HG02938 (cell line): ENCODE results near the gene UTP4.

Experiments
- ATAC-seq: cut with Tn5 transposase; IDR thresholded peaks from one replicate; pipeline ENCODE4 v1.9.1; 2021; ENCODE audit warnings: mild to moderate bottlenecking, moderate library complexity; ENCODE audit not compliant: unreplicated experiment

The UTP4 gene

GRCh38 chr16:69169607-69170352 lies 37.3 kb downstream of the UTP4 start:
- no peak for ATAC-seq

GRCh38 chr16:69171325-69172084 lies 39.1 kb downstream of the UTP4 start:
- ATAC-seq: no peak

- ATAC-seq: no peak
Measured at GRCh38 chr16:69176033-69176800, 43.8 kb downstream of the UTP4 start.

GRCh38 chr16:69179328-69180010 lies 47.0 kb downstream of the UTP4 start:
- no peak for ATAC-seq

- ATAC-seq: no peak
Measured at GRCh38 chr16:69180011-69180338, 47.5 kb downstream of the UTP4 start.

- ATAC-seq: no peak
Measured at GRCh38 chr16:69182730-69183416, 50.4 kb downstream of the UTP4 start.

GRCh38 chr16:69186642-69187445 lies 54.4 kb downstream of the UTP4 start, which contains the start of gene SNTB2:
SNTB2 (plus strand) TSS chr16:69187164; CDS start chr16:69187167, 3 bp downstream.
- ATAC-seq: peak; percentile 76

- peak; percentile 20 for ATAC-seq
Measured at GRCh38 chr16:69187446-69188235, 55.2 kb downstream of the UTP4 start.

GRCh38 chr16:69188236-69188549 lies 55.7 kb downstream of the UTP4 start:
- ATAC-seq: no peak

GRCh38 chr16:69188716-69189115 lies 56.3 kb downstream of the UTP4 start:
- no peak for ATAC-seq

- no peak for ATAC-seq
Measured at GRCh38 chr16:69190046-69190588, 57.7 kb downstream of the UTP4 start.

GRCh38 chr16:69190598-69190997 lies 58.1 kb downstream of the UTP4 start:
- ATAC-seq: no peak

GRCh38 chr16:69191136-69191535 lies 58.7 kb downstream of the UTP4 start:
- no peak for ATAC-seq

GRCh38 chr16:69193855-69194254 lies 61.4 kb downstream of the UTP4 start:
- ATAC-seq: no peak

GRCh38 chr16:69194488-69194887 lies 62.0 kb downstream of the UTP4 start:
- no peak for ATAC-seq

GRCh38 chr16:69195369-69196029 lies 63.0 kb downstream of the UTP4 start:
- ATAC-seq: no peak

GRCh38 chr16:69197573-69197972 lies 65.1 kb downstream of the UTP4 start:
- no peak for ATAC-seq

- no peak for ATAC-seq
Measured at GRCh38 chr16:69199382-69199781, 66.9 kb downstream of the UTP4 start.
